GM23248 (cell line): ENCODE results near the gene PAFAH2. TPM values are rescaled to one million over a fixed set of nuclear protein-coding genes. Genes with fewer than 3 reads are reported as not detected.

Experiments used
- DNase-seq: peaks from one replicate; pipeline ENCODE4 v3.0.0-alpha.2; 2015
- H2AFZ ChIP-seq: fragments of 200-600 bp; sonication (generic); 2 replicates; pipeline ENCODE4 v1.6.1; 2016; ENCODE audit warnings: antibody characterized with exemption
- H3F3A ChIP-seq: fragments of 200-600 bp; sonication (generic); 2 replicates; pipeline ENCODE4 v1.6.1; 2016; ENCODE audit warnings: mild to moderate bottlenecking, antibody characterized with exemption, mixed run types; ENCODE audit not compliant: insufficient read depth
- H3K27ac ChIP-seq: fragments of 200-600 bp; sonication (generic); 2 replicates; pipeline ENCODE4 v1.5.1; 2016; ENCODE audit warnings: mild to moderate bottlenecking
- H3K27me3 ChIP-seq: fragments of 200-600 bp; sonication (generic); replicated peaks from 2 replicates; pipeline ENCODE4 v1.6.1; 2016; ENCODE audit warnings: mild to moderate bottlenecking; ENCODE audit not compliant: insufficient read depth
- H3K36me3 ChIP-seq: fragments of 200-600 bp; sonication (generic); 2 replicates; pipeline ENCODE4 v1.6.1; 2016; ENCODE audit warnings: low read depth, mild to moderate bottlenecking
- H3K4me1 ChIP-seq: fragments of 200-600 bp; sonication (generic); 2 replicates; pipeline ENCODE4 v1.6.1; 2016; ENCODE audit warnings: mild to moderate bottlenecking; ENCODE audit not compliant: insufficient read depth
- H3K4me2 ChIP-seq: fragments of 200-600 bp; sonication (generic); one replicate; pipeline ENCODE4 v1.6.1; 2016; ENCODE audit warnings: mild to moderate bottlenecking; ENCODE audit not compliant: unreplicated experiment
- H3K4me3 ChIP-seq: fragments of 200-600 bp; sonication (generic); 2 replicates; pipeline ENCODE4 v1.5.1; 2016; ENCODE audit warnings: mild to moderate bottlenecking
- H3K79me2 ChIP-seq: fragments of 200-600 bp; sonication (generic); 2 replicates; pipeline ENCODE4 v1.6.1; 2016; ENCODE audit warnings: mild to moderate bottlenecking; ENCODE audit not compliant: insufficient read depth
- H3K9ac ChIP-seq: fragments of 200-600 bp; sonication (generic); 2 replicates; pipeline ENCODE4 v1.6.1; 2016; ENCODE audit warnings: mild to moderate bottlenecking
- H3K9me2 ChIP-seq: fragments of 200-600 bp; sonication (generic); 2 replicates; pipeline ENCODE4 v1.6.1; 2016; ENCODE audit warnings: mixed run types, mild to moderate bottlenecking, moderate library complexity; ENCODE audit not compliant: insufficient read depth
- H3K9me3 ChIP-seq: fragments of 200-600 bp; sonication (generic); one replicate; pipeline ENCODE4 v1.6.1; 2017; ENCODE audit warnings: low read depth
- H4K20me1 ChIP-seq: fragments of 200-600 bp; sonication (generic); 2 replicates; pipeline ENCODE4 v1.6.0; 2016; ENCODE audit not compliant: insufficient read depth
- EZH2 ChIP-seq: fragments of 200-600 bp; sonication (generic); IDR thresholded peaks from 2 replicates; pipeline ENCODE4 v1.6.1; 2018; ENCODE audit warnings: antibody characterized with exemption, mild to moderate bottlenecking; ENCODE audit not compliant: insufficient read depth, poor library complexity, severe bottlenecking
- EZH2phosphoT487 ChIP-seq: fragments of 200-600 bp; sonication (generic); IDR thresholded peaks from 2 replicates; pipeline ENCODE4 v1.6.1; 2018; ENCODE audit warnings: antibody characterized with exemption, moderate library complexity, mild to moderate bottlenecking, low read depth; ENCODE audit not compliant: insufficient read depth
- WGBS, 2 experiments: methylation state at CpG; one replicate each; pipeline ENCODE4 v1.1.6; 2015 to 2017; ENCODE audit warnings: low lambda C conversion rate in 2 of 2, low coverage in 1 of 2; ENCODE audit errors: missing lambda C conversion rate in 2 of 2; 5-methylcytosine and 5-hydroxymethylcytosine counted together
- in situ Hi-C: fragments of 300-500 bp; cut with MboI; formaldehyde crosslinking; loops from 2 replicates; pipeline ENCODE4 v1.15.0; 2020
- polyA plus RNA-seq: library from polyadenylated mRNA; unstranded; fragments of >200 nt; fragmentation: Nextera tagmentation; extraction: Ambion mirVana; gene quantifications from 2 replicates; pipeline ENCODE4 v1.2.1, GENCODE V29; 2016
- total RNA-seq: library from RNA; depleted of rRNA; stranded (reverse); fragments of >200 nt; shearing (Covaris generic); gene quantifications from 2 replicates; pipeline ENCODE4 v1.2.3, GENCODE V29; 2014

PAFAH2 gene
- total and polyA plus RNA-seq, 2 experiments from 2014 or later, result 9.5 to 10.7 TPM

- Histone ChIP-seq H3K4me3 (no peak overlapping the region), H3K4me1 (peaks cover 46% of the 10 kb centered on the region), H3K36me3 (no peaks in the 10 kb centered on the region), H3K9me2 (no peaks in the 10 kb centered on the region), H3K9ac (no peak overlapping the region), H3K27me3 (no peaks in the 10 kb centered on the region), H3K4me2 (no peak overlapping the region), H4K20me1 (no peaks in the 10 kb centered on the region), H3F3A (peaks cover 4% of the 10 kb centered on the region), H3K27ac (no peak overlapping the region), H2AFZ (no peak overlapping the region), H3K9me3 (no peaks in the 10 kb centered on the region), H3K79me2 (no peaks in the 10 kb centered on the region)
- no peak for DNase-seq
- TF ChIP-seq EZH2phosphoT487 (no peak), EZH2 (no peak)
- WGBS, 2 experiments, result 87 to 94% methylated on average over 5 of the region's 5 CpGs
- in situ Hi-C loops, result no loop called here
These were observed 27.2 kb upstream of the PAFAH2 start for GRCh38 chr1:26025060-26025459.

GRCh38 chr1:26023826-26024225 lies 26.0 kb upstream of the PAFAH2 start:
- in situ Hi-C loops, result no loop called here
- DNase-seq, result no peak
- H3K27me3 ChIP-seq, result no peaks in the 10 kb centered on the region
- no peaks in the 10 kb centered on the region for H3K9me3 ChIP-seq
- 85 to 88% methylated on average over 5 of the region's 5 CpGs for WGBS, 2 experiments
- H3K36me3 ChIP-seq, result no peaks in the 10 kb centered on the region
- peaks cover 14% of the 10 kb centered on the region for H3F3A ChIP-seq
- TF ChIP-seq EZH2phosphoT487 (no peak), EZH2 (no peak)
- peak overlapping the region; percentile 24 for H3K4me3 ChIP-seq
- H3K9ac ChIP-seq, result no peak overlapping the region
- H4K20me1 ChIP-seq, result no peaks in the 10 kb centered on the region
- no peaks in the 10 kb centered on the region for H3K9me2 ChIP-seq
- H3K4me2 ChIP-seq, result peak overlapping the region; percentile 75
- no peaks in the 10 kb centered on the region for H3K79me2 ChIP-seq
- peaks cover 58% of the 10 kb centered on the region for H3K4me1 ChIP-seq
- no peak overlapping the region for H3K27ac ChIP-seq
- no peak overlapping the region for H2AFZ ChIP-seq

GRCh38 chr1:26023009-26023408 lies 25.1 kb upstream of the PAFAH2 start:
- H2AFZ ChIP-seq, result no peak overlapping the region
- no peaks in the 10 kb centered on the region for H3K27me3 ChIP-seq
- no peaks in the 10 kb centered on the region for H3K9me3 ChIP-seq
- H3K4me2 ChIP-seq, result peak overlapping the region; percentile 75
- in situ Hi-C loops, result no loop called here
- H3K4me3 ChIP-seq, result peak overlapping the region; percentile 24
- peaks cover 60% of the 10 kb centered on the region for H3K4me1 ChIP-seq
- H3K27ac ChIP-seq, result no peak overlapping the region
- TF ChIP-seq EZH2 (no peak), EZH2phosphoT487 (no peak)
- H3K9ac ChIP-seq, result no peak overlapping the region; the same call in 1 of the 2 replicates
- H3F3A ChIP-seq, result peaks cover 20% of the 10 kb centered on the region
- no peaks in the 10 kb centered on the region for H3K9me2 ChIP-seq
- no peaks in the 10 kb centered on the region for H3K36me3 ChIP-seq
- no peak for DNase-seq
- H4K20me1 ChIP-seq, result no peaks in the 10 kb centered on the region
- no peaks in the 10 kb centered on the region for H3K79me2 ChIP-seq
- WGBS, 2 experiments, result 61 to 63% methylated on average over 12 to 13 of the region's 13 CpGs

- no peaks in the 10 kb centered on the region for H3K27me3 ChIP-seq
- peak overlapping the region; percentile 64 for H3K4me2 ChIP-seq
- H2AFZ ChIP-seq, result no peak overlapping the region
- no peaks in the 10 kb centered on the region for H3K36me3 ChIP-seq
- H3F3A ChIP-seq, result peaks cover 20% of the 10 kb centered on the region
- no peak for DNase-seq
- H3K9ac ChIP-seq, result no peak overlapping the region; the same call in 1 of the 2 replicates
- 40 to 53% methylated on average over 8 of the region's 8 CpGs for WGBS, 2 experiments
- H3K79me2 ChIP-seq, result no peaks in the 10 kb centered on the region
- 0 out of 2 replicates have a peak overlapping the region, but pooled peaks have one; percentile 65 for H3K4me3 ChIP-seq
- no peak for TF ChIP-seq EZH2
- TF ChIP-seq EZH2phosphoT487, result no peak
- H3K27ac ChIP-seq, result no peak overlapping the region
- no peaks in the 10 kb centered on the region for H4K20me1 ChIP-seq
- H3K9me2 ChIP-seq, result no peaks in the 10 kb centered on the region
- H3K9me3 ChIP-seq, result no peaks in the 10 kb centered on the region
- in situ Hi-C loops, result no loop called here
- peaks cover 60% of the 10 kb centered on the region for H3K4me1 ChIP-seq
These were observed 24.5 kb upstream of the PAFAH2 start for GRCh38 chr1:26022404-26022779.
